Sigmoid colon (tissue), 7 donors: Measurements from ENCODE around the gene GPR137B. TPM values are rescaled to one million over a fixed set of nuclear protein-coding genes. Genes with fewer than 3 reads are reported as not detected.

Experiments
- DNase-seq: peaks from one replicate; pipeline ENCODE4 v3.0.0-alpha.2; 2019
- H3K27ac ChIP-seq, 4 donors: fragments of 200-600 bp; sonication (generic); one replicate each; pipeline ENCODE4 v1.5.1; 2016 to 2019; ENCODE audit warnings: mild to moderate bottlenecking in 1 of 4
- H3K27me3 ChIP-seq, 3 donors: fragments of 200-600 bp; sonication (generic); one replicate each; pipeline ENCODE4 v1.5.1; 2019; ENCODE audit warnings: mild to moderate bottlenecking in 1 of 3
- H3K36me3 ChIP-seq, 4 donors: fragments of 200-600 bp; sonication (generic); one replicate each; pipeline ENCODE4 v1.5.1; 2016 to 2019
- H3K4me1 ChIP-seq, 4 donors: fragments of 200-600 bp; sonication (generic); one replicate each; pipeline ENCODE4 v1.5.1; 2017 to 2019
- H3K4me3 ChIP-seq, 4 donors: fragments of 200-600 bp; sonication (generic); one replicate each; pipeline ENCODE4 v1.5.1; 2017 to 2019; ENCODE audit warnings: mild to moderate bottlenecking in 2 of 4, moderate library complexity in 1 of 4
- H3K9me3 ChIP-seq, 4 donors: fragments of 200-600 bp in 3 of 4; sonication (generic) in 3 of 4; one replicate each; pipeline versions ENCODE4 v1.5.1 to v1.6.1; 2013 to 2019
- CTCF ChIP-seq, 4 experiments: fragments of 450-650 bp in 3 of 4; fragments of 200-600 bp in 1 of 4; IDR thresholded peaks; one replicate each; pipeline ENCODE4 v1.5.1; 2016 to 2019; ENCODE audit warnings: antibody characterized with exemption in 4 of 4, mild to moderate bottlenecking in 3 of 4, moderate library complexity in 2 of 4
- EP300 ChIP-seq, 4 donors: sonication (generic); formaldehyde crosslinking; IDR thresholded peaks; one replicate each; pipeline ENCODE4 v1.6.1; 2017; ENCODE audit warnings: antibody characterized with exemption in 4 of 4
- POLR2A ChIP-seq, 2 donors: fragments of 450-650 bp; IDR thresholded peaks; one replicate each; pipeline ENCODE4 v1.6.1; 2016; ENCODE audit warnings: antibody characterized with exemption in 2 of 2, mild to moderate bottlenecking in 2 of 2, moderate library complexity in 2 of 2
- POLR2AphosphoS5 ChIP-seq, 4 donors: sonication (generic); formaldehyde crosslinking; IDR thresholded peaks; one replicate each; pipeline ENCODE4 v1.6.1; 2017; ENCODE audit warnings: antibody characterized with exemption in 4 of 4
- WGBS, 2 donors: extraction: QIAGEN DNeasy Blood & Tissue Kit; methylation state at CpG; one replicate each; pipeline ENCODE4 v1.1.7; 2013; 5-methylcytosine and 5-hydroxymethylcytosine counted together
- intact Hi-C: fragments of 100-400 bp; cut with DNase I; formaldehyde crosslinking; loops from one replicate; pipeline ENCODE4 v1.15.1; 2023
- polyA plus RNA-seq, 3 donors: library from polyadenylated mRNA; stranded (reverse); fragments of 200-250 nt; gene quantifications; one replicate each; pipeline ENCODE4 v1.2.3, GENCODE V29; 2013
- total RNA-seq, 4 donors: library from RNA; depleted of rRNA; stranded (reverse); fragments of >200 nt; gene quantifications; one replicate each; pipeline ENCODE4 v1.1.0, GENCODE V29; 2016
- donor health status: healthy with polysubstance abuse.
- donor health status: Bipolar disorder and iron deficiency.
- donor health status: healthy.

The GPR137B gene
- total and polyA plus RNA-seq, 7 donors, result 6.0 to 25.5 (median 10.8) TPM

- intact Hi-C loops, result no loop called here
- Histone ChIP-seq H3K27ac (no peak overlapping the region), H3K27me3 (no peaks in the 10 kb centered on the region), H3K9me3 (no peaks in the 10 kb centered on the region), H3K36me3 (peaks cover 0 to 7% (median 2%) of the 10 kb centered on the region in 4 donors), H3K4me1 (no peaks in the 10 kb centered on the region), H3K4me3 (no peak overlapping the region)
- TF ChIP-seq EP300 (IDR thresholded peaks at IDR 0.05) (no peak), POLR2AphosphoS5 (IDR thresholded peaks at IDR 0.05) (no peak), CTCF (IDR thresholded peaks at IDR 0.05) (no peak), POLR2A (IDR thresholded peaks at IDR 0.05) (no peak)
- no peak for DNase-seq
These were observed 67.4 kb downstream of the GPR137B start for GRCh38 chr1:236209713-236210112.

- Histone ChIP-seq H3K36me3 (peaks cover 0 to 15% (median 0%) of the 10 kb centered on the region in 4 donors), H3K27ac (no peak overlapping the region), H3K4me3 (no peak overlapping the region), H3K9me3 (no peaks in the 10 kb centered on the region), H3K27me3 (no peaks in the 10 kb centered on the region), H3K4me1 (no peaks in the 10 kb centered on the region)
- DNase-seq, result no peak
- intact Hi-C loops, result no loop called here
- 97 to 99% methylated on average over 5 of the region's 5 CpGs for WGBS, 2 donors
- TF ChIP-seq POLR2AphosphoS5 (IDR thresholded peaks at IDR 0.05) (no peak), CTCF (IDR thresholded peaks at IDR 0.05) (no peak), EP300 (IDR thresholded peaks at IDR 0.05) (no peak), POLR2A (IDR thresholded peaks at IDR 0.05) (no peak)
These were observed 69.5 kb downstream of the GPR137B start for GRCh38 chr1:236211815-236212214.

GRCh38 chr1:236213534-236213933 lies 71.2 kb downstream of the GPR137B start:
- Histone ChIP-seq H3K36me3 (peaks cover 0 to 15% (median 0%) of the 10 kb centered on the region in 4 donors), H3K27ac (no peak overlapping the region), H3K9me3 (no peaks in the 10 kb centered on the region), H3K4me1 (no peaks in the 10 kb centered on the region), H3K27me3 (no peaks in the 10 kb centered on the region), H3K4me3 (no peak overlapping the region)
- intact Hi-C loops, result no loop called here
- DNase-seq, result no peak
- 94 to 95% methylated on average over 3 of the region's 3 CpGs for WGBS, 2 donors
- no peak for TF ChIP-seq EP300 (IDR thresholded peaks at IDR 0.05)
- no peak for TF ChIP-seq POLR2A (IDR thresholded peaks at IDR 0.05)
- no peak for TF ChIP-seq POLR2AphosphoS5 (IDR thresholded peaks at IDR 0.05)

GRCh38 chr1:236214761-236215160 lies 72.4 kb downstream of the GPR137B start:
- DNase-seq, result no peak
- no peaks in the 10 kb centered on the region for H3K4me1 ChIP-seq
- no peaks in the 10 kb centered on the region for H3K27me3 ChIP-seq
- WGBS, 2 donors, result 78 to 89% methylated on average over 1 of the region's 1 CpG
- no peaks in the 10 kb centered on the region for H3K9me3 ChIP-seq
- H3K27ac ChIP-seq, result no peak overlapping the region
- TF ChIP-seq CTCF (IDR thresholded peaks at IDR 0.05) (no peak), EP300 (IDR thresholded peaks at IDR 0.05) (no peak), POLR2AphosphoS5 (IDR thresholded peaks at IDR 0.05) (no peak), POLR2A (IDR thresholded peaks at IDR 0.05) (no peak)
- intact Hi-C loops, result no loop called here
- peaks cover 0 to 10% (median 0%) of the 10 kb centered on the region in 4 donors for H3K36me3 ChIP-seq
- no peak overlapping the region for H3K4me3 ChIP-seq

GRCh38 chr1:236220473-236220872 lies 78.1 kb downstream of the GPR137B start:
- intact Hi-C loops, result no loop called here
- no peak for TF ChIP-seq POLR2AphosphoS5 (IDR thresholded peaks at IDR 0.05)
- no peak for TF ChIP-seq EP300 (IDR thresholded peaks at IDR 0.05)
- no peak for TF ChIP-seq CTCF (IDR thresholded peaks at IDR 0.05)
- TF ChIP-seq POLR2A (IDR thresholded peaks at IDR 0.05), result no peak
- Histone ChIP-seq H3K27ac (no peak overlapping the region), H3K4me3 (no peak overlapping the region), H3K9me3 (no peaks in the 10 kb centered on the region), H3K4me1 (no peaks in the 10 kb centered on the region), H3K27me3 (no peaks in the 10 kb centered on the region), H3K36me3 (peaks cover 0 to 31% (median 0%) of the 10 kb centered on the region in 4 donors)
- no peak for DNase-seq
- 94 to 95% methylated on average over 1 of the region's 1 CpG for WGBS, 2 donors
